ENCODE data around the gene RHOBTB1.

RHOBTB1 gene

GRCh38 chr10:60964257-60965235 is 20.6 kb upstream of the RHOBTB1 start:
- TF ChIP-seq SIN3A (IDR thresholded peaks at IDR 0.05; ENCODE audit: borderline replicate concordance, insufficient read depth, low read length) (no peak), TAF1 (IDR thresholded peaks at IDR 0.05; ENCODE audit: borderline replicate concordance, insufficient read depth, low read length) (no peak), REST (IDR thresholded peaks at IDR 0.05; ENCODE audit: insufficient read depth in 1 of 2, low read depth in 2 of 2, low read length in 2 of 2) (no peak), POLR2AphosphoS5 (IDR thresholded peaks at IDR 0.05; ENCODE audit: low read depth, low read length) (no peak), FOXP2 (optimal IDR thresholded peaks at IDR 0.05; ENCODE audit: borderline replicate concordance, extremely low read depth, extremely low read length, insufficient read depth) (no peak)

- TF ChIP-seq POLR2AphosphoS5 (IDR thresholded peaks at IDR 0.05; ENCODE audit: low read depth, low read length): no peak
- TF ChIP-seq SIN3A (IDR thresholded peaks at IDR 0.05; ENCODE audit: borderline replicate concordance, insufficient read depth, low read length): no peak
Measured at GRCh38 chr10:60963441-60964256, 19.7 kb upstream of the RHOBTB1 start.

- no peak for TF ChIP-seq TAF1 (IDR thresholded peaks at IDR 0.05; ENCODE audit: borderline replicate concordance, insufficient read depth, low read length)
- no peak for TF ChIP-seq REST (IDR thresholded peaks at IDR 0.05; ENCODE audit: insufficient read depth in 1 of 2, low read depth in 2 of 2, low read length in 2 of 2)
- TF ChIP-seq POLR2AphosphoS5 (IDR thresholded peaks at IDR 0.05; ENCODE audit: low read depth, low read length): no peak
- TF ChIP-seq SIN3A (IDR thresholded peaks at IDR 0.05; ENCODE audit: borderline replicate concordance, insufficient read depth, low read length): no peak
- TF ChIP-seq FOXP2 (optimal IDR thresholded peaks at IDR 0.05; ENCODE audit: borderline replicate concordance, extremely low read depth, extremely low read length, insufficient read depth): no peak
Measured at GRCh38 chr10:60962946-60963345, 19.0 kb upstream of the RHOBTB1 start.

DNA sequence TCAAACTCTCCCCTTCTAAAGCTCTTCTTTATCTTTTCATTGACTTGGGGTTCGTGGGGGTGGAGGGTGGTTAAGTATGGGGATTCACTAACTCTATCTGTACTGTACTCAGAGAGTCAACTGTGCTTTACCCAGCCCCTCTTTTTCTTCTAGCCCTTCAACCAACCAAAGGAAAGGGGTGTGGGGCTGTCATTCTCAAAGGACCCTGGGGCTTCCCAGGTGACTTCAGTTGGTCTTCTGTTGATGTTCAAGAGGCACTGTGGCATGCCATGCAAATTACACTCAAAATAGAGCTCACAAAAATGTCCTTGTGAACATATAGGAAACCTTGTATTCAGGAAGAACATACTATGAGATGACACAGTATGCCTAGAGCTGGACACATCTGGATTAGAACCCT is 16.9 kb upstream of the RHOBTB1 start:
- no peak for TF ChIP-seq SIN3A (IDR thresholded peaks at IDR 0.05; ENCODE audit: borderline replicate concordance, insufficient read depth, low read length)
- TF ChIP-seq FOXP2 (optimal IDR thresholded peaks at IDR 0.05; ENCODE audit: borderline replicate concordance, extremely low read depth, extremely low read length, insufficient read depth): no peak
- no peak for TF ChIP-seq POLR2AphosphoS5 (IDR thresholded peaks at IDR 0.05; ENCODE audit: low read depth, low read length)
- TF ChIP-seq TAF1 (IDR thresholded peaks at IDR 0.05; ENCODE audit: borderline replicate concordance, insufficient read depth, low read length): no peak
- no peak for TF ChIP-seq REST (IDR thresholded peaks at IDR 0.05; ENCODE audit: insufficient read depth in 1 of 2, low read depth in 2 of 2, low read length in 2 of 2)

- no peak for TF ChIP-seq POLR2AphosphoS5 (IDR thresholded peaks at IDR 0.05; ENCODE audit: low read depth, low read length)
- no peak for TF ChIP-seq TAF1 (IDR thresholded peaks at IDR 0.05; ENCODE audit: borderline replicate concordance, insufficient read depth, low read length)
- no peak for TF ChIP-seq FOXP2 (optimal IDR thresholded peaks at IDR 0.05; ENCODE audit: borderline replicate concordance, extremely low read depth, extremely low read length, insufficient read depth)
- TF ChIP-seq REST (IDR thresholded peaks at IDR 0.05; ENCODE audit: insufficient read depth in 1 of 2, low read depth in 2 of 2, low read length in 2 of 2): no peak
- TF ChIP-seq SIN3A (IDR thresholded peaks at IDR 0.05; ENCODE audit: borderline replicate concordance, insufficient read depth, low read length): no peak
Measured at GRCh38 chr10:60960031-60960430, 16.0 kb upstream of the RHOBTB1 start.
